ENCODE measurements around the gene TNFRSF1B.

The TNFRSF1B gene

DNA sequence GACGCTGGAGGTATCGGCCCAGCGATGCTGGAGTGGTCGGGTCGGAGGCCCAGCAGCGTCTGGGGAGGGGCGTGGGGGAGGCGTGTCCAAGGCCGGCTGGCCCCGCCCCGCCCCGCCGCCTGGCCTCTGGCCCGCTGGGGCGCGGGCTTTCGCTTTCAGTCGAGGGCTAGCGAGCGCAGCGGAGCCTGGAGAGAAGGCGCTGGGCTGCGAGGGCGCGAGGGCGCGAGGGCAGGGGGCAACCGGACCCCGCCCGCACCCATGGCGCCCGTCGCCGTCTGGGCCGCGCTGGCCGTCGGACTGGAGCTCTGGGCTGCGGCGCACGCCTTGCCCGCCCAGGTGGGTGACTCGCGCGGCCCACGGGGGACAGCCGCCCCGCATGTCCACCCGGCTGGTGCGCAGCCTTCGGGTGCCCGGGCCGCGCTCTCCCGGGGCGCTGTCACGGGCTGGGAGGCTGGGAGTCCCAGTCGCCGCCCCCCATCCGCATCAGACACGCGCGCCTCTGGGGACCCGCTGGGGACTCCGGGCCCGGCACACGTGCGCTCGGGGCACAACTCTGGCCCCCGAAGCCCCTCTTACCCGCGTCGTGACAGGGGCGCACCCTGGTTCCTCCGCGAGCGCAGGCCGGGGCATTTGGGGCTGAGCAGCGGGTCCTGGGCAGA is at the start of gene TNFRSF1B:
TNFRSF1B (plus strand) TSS at position 158 of the 659 bp plus-strand sequence; CDS start at position 259, 101 bp downstream.
- no peak within 1 kb of the TSS for H3K27ac Mint-ChIP-seq
- peak; percentile 77 for DNase-seq
- H3K4me3 Mint-ChIP-seq = peak within 1 kb of the TSS; percentile 76
- H3K4me1 Mint-ChIP-seq = peaks cover 25% of the 10 kb centered on the region
- no peaks in the 10 kb centered on the region for H3K36me3 Mint-ChIP-seq (ENCODE audit: low read depth)
- H3K27me3 Mint-ChIP-seq (ENCODE audit: low read depth, poor library complexity) = peaks cover 31% of the 10 kb centered on the region
- TF ChIP-seq, protein P1, sequence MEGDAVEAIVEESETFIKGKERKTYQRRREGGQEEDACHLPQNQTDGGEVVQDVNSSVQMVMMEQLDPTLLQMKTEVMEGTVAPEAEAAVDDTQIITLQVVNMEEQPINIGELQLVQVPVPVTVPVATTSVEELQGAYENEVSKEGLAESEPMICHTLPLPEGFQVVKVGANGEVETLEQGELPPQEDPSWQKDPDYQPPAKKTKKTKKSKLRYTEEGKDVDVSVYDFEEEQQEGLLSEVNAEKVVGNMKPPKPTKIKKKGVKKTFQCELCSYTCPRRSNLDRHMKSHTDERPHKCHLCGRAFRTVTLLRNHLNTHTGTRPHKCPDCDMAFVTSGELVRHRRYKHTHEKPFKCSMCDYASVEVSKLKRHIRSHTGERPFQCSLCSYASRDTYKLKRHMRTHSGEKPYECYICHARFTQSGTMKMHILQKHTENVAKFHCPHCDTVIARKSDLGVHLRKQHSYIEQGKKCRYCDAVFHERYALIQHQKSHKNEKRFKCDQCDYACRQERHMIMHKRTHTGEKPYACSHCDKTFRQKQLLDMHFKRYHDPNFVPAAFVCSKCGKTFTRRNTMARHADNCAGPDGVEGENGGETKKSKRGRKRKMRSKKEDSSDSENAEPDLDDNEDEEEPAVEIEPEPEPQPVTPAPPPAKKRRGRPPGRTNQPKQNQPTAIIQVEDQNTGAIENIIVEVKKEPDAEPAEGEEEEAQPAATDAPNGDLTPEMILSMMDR (IDR thresholded peaks at IDR 0.05) = no peak
- no peaks in the 10 kb centered on the region for H3K9me3 Mint-ChIP-seq

DNA sequence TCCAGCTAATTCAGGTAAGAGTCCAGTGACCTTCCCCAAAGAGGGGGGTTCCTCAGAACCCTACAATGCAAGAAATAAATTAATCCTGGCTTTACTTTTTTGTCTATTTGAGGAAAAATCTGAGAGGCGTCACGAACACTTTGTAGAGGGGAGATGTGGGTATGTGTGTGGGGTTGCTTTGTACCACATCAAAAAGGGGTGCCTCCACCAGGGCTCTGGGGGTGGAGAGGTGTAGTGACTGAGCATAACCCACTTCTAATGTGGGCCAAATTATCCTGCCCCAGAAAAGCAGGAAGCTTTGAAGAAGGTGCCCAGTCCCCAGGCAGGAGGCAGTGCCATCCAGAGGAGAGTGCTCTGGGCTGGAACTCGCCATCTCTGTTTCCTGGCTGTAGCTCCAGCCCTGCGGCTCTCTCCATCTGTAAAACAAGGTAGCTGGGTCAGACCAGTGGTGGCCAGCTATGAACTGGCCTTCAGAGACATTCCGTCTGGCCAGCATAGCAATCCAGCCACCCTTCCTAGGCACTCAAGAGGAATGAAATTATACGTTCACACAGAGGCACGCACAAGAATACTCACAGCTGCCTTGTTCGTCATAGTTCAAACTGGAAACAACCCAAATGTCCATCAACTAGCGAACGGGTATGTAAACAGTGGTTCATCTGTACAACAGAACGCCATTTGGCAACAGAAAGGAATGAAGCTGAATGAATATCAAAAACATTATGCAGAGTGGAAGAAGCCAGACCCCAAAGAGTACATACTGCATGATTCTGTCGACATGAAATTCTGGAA is 45.4 kb upstream of the TNFRSF1B start:
- H3K4me3 Mint-ChIP-seq = no peak overlapping the region
- H3K27ac Mint-ChIP-seq = no peak overlapping the region
- H3K27me3 Mint-ChIP-seq (ENCODE audit: low read depth, poor library complexity) = peaks cover 17% of the 10 kb centered on the region
- peaks cover 12% of the 10 kb centered on the region for H3K4me1 Mint-ChIP-seq
- H3K36me3 Mint-ChIP-seq (ENCODE audit: low read depth) = no peaks in the 10 kb centered on the region
- TF ChIP-seq, protein P1 (IDR thresholded peaks at IDR 0.05) = no peak
- peaks cover 7% of the 10 kb centered on the region for H3K9me3 Mint-ChIP-seq
- no peak for DNase-seq

DNA sequence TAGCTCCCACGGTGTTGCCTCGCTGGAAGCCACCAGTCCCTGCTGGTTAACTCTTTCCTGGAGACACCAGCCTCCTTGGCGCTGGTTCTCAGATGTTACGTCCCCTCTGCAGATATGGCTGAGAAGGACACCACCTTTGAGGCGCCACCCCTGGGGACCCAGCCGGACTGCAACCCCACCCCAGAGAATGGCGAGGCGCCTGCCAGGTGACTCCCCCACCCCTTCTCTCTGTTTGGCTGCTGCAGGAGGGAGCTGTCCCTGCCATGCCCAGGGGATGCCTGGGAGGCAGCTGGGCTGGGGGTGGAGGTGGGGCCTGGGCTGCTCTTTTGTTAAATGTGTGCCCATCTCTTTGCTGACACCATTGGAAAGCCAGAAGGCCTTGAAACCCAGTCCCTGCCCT is 43.6 kb upstream of the TNFRSF1B start:
- H3K4me3 Mint-ChIP-seq = no peak overlapping the region
- peaks cover 12% of the 10 kb centered on the region for H3K4me1 Mint-ChIP-seq
- TF ChIP-seq, protein P1 (IDR thresholded peaks at IDR 0.05) = no peak
- no peaks in the 10 kb centered on the region for H3K36me3 Mint-ChIP-seq (ENCODE audit: low read depth)
- peaks cover 17% of the 10 kb centered on the region for H3K27me3 Mint-ChIP-seq (ENCODE audit: low read depth, poor library complexity)
- peaks cover 7% of the 10 kb centered on the region for H3K9me3 Mint-ChIP-seq
- no peak for DNase-seq
- no peak overlapping the region for H3K27ac Mint-ChIP-seq

DNA sequence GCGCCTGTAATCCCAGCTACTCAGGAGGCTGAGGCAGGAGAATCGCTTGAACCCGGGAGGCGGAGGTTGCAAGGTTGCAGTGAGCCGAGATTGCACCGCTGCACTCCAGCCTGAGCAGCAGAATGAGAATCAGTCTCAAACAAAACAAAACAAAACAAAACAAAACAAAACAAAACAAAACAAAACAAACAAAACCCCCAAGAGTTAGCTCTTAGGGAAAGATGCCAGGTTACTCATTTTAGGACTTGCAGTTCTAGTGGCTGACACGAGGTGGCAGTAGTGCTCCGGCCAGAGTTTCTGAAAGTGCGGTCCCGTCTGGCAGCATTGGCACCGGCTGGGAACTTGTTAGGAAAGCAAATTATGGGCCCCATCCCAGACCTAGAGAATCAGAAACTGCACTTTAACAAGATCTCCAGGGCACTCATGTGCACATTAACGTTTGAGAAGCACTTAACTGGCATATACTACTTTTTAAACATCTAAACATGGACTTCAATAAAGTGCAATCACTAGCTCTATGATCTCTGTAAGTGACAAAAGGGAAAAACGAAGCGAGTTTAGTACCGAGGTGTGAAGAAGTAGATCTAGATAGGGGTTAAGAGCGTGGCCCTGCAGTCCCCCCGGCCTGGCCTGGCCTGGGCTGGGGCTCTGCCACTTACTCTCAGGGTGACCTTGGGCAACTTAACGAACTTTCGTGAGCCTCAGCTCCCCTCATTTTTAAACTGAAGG is 41.9 kb upstream of the TNFRSF1B start:
- Mint-ChIP-seq H3K9me3 (peaks cover 4% of the 10 kb centered on the region), H3K4me1 (peaks cover 21% of the 10 kb centered on the region), H3K36me3 (ENCODE audit: low read depth) (no peaks in the 10 kb centered on the region), H3K4me3 (no peak overlapping the region), H3K27ac (no peak overlapping the region), H3K27me3 (ENCODE audit: low read depth, poor library complexity) (peaks cover 17% of the 10 kb centered on the region)
- DNase-seq = peak; percentile 84
- TF ChIP-seq, protein P1 (IDR thresholded peaks at IDR 0.05) = peak; percentile 95

DNA sequence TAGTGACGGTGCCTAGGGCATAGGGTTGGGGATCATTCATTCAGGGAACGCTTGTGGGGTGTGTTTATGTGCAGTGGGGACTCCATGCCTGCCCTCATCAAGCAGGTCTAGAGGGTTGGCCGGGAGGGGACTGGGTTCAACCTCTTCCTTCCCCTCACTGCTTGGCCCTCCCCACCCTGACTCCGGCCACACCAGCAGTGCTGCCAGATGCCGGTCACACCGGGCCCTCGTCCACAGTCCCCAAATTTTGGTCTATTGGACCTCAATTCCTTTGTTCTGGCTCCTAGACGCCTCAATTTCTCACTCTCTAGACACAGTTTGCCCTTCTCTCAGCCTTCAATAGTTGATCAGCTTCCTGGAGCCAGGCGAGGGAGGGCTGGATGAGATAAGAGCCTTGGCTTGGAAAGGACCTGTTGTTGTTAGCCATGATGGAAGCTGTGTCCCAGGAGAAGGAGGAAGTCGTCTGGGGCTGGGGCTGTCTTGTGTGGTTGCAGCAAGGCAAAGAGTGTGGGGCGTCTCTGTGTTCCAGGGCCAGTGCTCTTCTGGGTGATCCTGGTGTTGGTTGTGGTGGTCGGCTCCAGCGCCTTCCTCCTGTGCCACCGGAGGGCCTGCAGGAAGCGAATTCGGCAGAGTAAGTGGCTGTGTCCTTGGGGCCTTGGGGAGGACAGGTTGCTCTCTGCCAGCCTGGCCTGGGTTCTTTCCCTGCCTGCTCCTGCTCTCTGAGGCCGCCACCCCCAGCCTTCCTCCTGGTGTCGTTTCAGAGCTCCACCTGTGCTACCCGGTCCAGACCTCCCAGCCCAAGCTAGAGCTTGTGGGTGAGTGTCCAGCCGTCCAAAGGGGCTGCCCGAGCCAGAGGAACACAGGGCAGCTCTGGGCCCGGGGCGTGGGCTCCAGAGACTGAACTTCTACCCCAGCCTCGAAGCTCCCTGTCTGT is 41.1 kb upstream of the TNFRSF1B start:
- Mint-ChIP-seq H3K4me1 (peaks cover 30% of the 10 kb centered on the region), H3K27me3 (ENCODE audit: low read depth, poor library complexity) (peaks cover 16% of the 10 kb centered on the region), H3K4me3 (no peak overlapping the region), H3K36me3 (ENCODE audit: low read depth) (no peaks in the 10 kb centered on the region), H3K9me3 (no peaks in the 10 kb centered on the region), H3K27ac (peak overlapping the region; percentile 49)
- no peak for DNase-seq
- TF ChIP-seq, protein P1 (IDR thresholded peaks at IDR 0.05) = no peak
